WERI-Rb-1 (cell line): ENCODE data around the gene MOCOS.

Source experiments
- DNase-seq: peaks from one replicate; pipeline ENCODE4 v3.0.0-alpha.2; 2020
- H3K27ac ChIP-seq: fragments of 250-450 bp; sonication (Bioruptor Pico); 2 replicates; pipeline ENCODE4 v1.5.1; 2020; ENCODE audit warnings: mild to moderate bottlenecking, moderate library complexity
- H3K27me3 ChIP-seq: fragments of 250-450 bp; sonication (Bioruptor Pico); 2 replicates; pipeline ENCODE4 v1.5.1; 2021; ENCODE audit warnings: mild to moderate bottlenecking, low read depth, moderate library complexity; ENCODE audit not compliant: insufficient read depth, severe bottlenecking
- H3K36me3 ChIP-seq: fragments of 250-450 bp; sonication (Bioruptor Pico); 2 replicates; pipeline ENCODE4 v1.5.1; 2020; ENCODE audit warnings: mild to moderate bottlenecking, moderate library complexity
- H3K4me3 ChIP-seq: 2 replicates; pipeline ENCODE4 v1.5.1; 2011; ENCODE audit warnings: low read depth, mild to moderate bottlenecking, control low read depth, low read length
- H3K9me3 ChIP-seq: fragments of 250-450 bp; sonication (Bioruptor Pico); 2 replicates; pipeline ENCODE4 v1.5.1; 2021; ENCODE audit warnings: mild to moderate bottlenecking, moderate library complexity; ENCODE audit not compliant: severe bottlenecking
- TF ChIP-seq, protein P1 (sequence below): IDR thresholded peaks from 2 replicates; pipeline ENCODE4 v1.5.1; 2011; ENCODE audit warnings: low read depth, mild to moderate bottlenecking, control low read depth, inconsistent platforms, low read length

Gene MOCOS

DNA sequence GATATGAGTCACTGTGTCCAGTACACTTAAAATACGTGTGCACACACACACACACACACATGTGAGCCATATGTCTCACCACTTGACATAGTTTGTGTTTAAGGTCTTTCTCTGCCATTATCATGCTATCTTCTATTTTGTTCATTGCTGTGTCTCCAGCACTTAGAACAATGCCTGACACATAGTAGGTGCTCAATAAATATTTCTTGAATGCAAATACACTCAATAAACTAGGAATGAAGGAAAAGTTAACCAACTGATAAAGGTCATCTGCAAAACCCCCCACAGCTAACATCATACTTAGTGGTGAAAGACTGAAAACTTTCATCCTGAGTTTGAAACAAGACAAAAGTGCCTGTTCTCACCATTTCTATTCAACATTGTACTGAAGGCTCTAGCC is 4.4 kb downstream of the MOCOS start:
- no peaks in the 10 kb centered on the region for H3K36me3 ChIP-seq
- H3K9me3 ChIP-seq = no peaks in the 10 kb centered on the region
- no peak for DNase-seq
- H3K27ac ChIP-seq = no peak overlapping the region
- no peaks in the 10 kb centered on the region for H3K27me3 ChIP-seq
- TF ChIP-seq, protein P1, sequence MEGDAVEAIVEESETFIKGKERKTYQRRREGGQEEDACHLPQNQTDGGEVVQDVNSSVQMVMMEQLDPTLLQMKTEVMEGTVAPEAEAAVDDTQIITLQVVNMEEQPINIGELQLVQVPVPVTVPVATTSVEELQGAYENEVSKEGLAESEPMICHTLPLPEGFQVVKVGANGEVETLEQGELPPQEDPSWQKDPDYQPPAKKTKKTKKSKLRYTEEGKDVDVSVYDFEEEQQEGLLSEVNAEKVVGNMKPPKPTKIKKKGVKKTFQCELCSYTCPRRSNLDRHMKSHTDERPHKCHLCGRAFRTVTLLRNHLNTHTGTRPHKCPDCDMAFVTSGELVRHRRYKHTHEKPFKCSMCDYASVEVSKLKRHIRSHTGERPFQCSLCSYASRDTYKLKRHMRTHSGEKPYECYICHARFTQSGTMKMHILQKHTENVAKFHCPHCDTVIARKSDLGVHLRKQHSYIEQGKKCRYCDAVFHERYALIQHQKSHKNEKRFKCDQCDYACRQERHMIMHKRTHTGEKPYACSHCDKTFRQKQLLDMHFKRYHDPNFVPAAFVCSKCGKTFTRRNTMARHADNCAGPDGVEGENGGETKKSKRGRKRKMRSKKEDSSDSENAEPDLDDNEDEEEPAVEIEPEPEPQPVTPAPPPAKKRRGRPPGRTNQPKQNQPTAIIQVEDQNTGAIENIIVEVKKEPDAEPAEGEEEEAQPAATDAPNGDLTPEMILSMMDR = no peak
- H3K4me3 ChIP-seq = no peak overlapping the region

DNA sequence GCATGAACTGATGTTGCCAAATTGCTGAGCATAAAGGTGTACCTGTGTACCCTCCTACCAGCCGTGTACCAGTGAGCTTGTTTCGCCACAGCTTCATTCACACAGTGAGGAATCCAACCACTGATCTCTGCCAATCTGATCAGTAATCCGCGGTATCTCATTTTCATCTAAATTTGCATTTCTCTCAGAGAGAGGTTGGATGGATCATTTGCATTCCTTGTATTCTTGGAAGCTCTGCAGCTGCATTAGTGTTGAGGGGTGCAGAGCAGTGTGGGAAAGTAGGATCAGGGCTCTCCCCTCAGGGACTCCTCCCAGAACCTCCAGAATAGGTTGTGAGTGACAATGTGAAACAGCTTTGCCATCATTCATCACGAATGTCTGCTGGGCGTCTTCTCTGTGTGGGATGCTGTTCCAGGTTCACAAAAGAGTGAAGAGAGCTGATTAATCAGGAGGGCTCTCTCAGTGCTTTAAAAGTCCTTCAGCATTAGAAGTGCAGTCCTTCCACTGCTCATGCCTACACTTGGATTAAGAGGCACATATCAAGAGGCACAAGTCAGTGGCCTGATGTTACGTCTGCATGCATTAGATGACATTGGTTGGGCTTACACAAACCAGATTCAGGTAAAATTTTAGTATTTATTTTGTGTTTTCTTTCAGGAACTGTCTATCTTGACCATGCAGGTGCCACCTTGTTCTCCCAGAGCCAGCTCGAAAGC is 7.5 kb downstream of the MOCOS start:
- no peak for DNase-seq
- no peak overlapping the region for H3K4me3 ChIP-seq
- TF ChIP-seq, protein P1 = no peak
- H3K27me3 ChIP-seq = no peaks in the 10 kb centered on the region
- no peaks in the 10 kb centered on the region for H3K36me3 ChIP-seq
- H3K27ac ChIP-seq = no peak overlapping the region
- H3K9me3 ChIP-seq = no peaks in the 10 kb centered on the region

DNA sequence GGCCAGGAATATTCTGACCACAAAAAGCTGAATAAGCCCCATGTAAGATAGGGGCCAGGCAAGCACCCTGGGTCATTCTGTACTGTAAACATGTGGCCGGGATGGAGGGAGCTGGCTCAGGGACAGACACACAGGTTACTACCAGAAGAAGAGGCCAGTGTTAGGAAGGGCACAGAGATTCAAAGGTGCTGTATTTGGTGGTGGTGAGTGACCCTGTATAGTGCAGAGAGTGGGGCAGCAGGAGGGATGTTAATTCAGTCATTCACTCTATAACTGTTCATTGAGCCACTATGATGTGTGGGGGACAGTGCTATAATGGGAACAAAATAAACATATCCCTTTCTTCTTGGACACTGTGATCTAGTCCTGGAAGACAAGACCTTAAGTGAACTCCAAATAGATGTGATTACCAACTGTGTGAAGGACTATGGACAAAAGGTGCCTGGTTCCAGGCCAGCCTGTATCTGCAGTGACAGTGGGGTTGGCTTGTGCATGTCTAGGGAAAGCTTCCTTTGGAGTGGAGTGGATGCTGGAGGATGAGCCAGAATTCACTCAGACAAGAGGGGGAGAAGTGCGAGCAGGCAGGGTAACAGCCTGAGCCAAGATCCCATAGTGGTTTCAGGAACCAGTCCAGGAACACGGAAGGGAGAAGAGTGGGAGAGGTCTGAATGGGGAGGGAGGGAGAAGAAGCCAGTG is 8.3 kb downstream of the MOCOS start:
- TF ChIP-seq, protein P1 = no peak
- no peak for DNase-seq
- Histone ChIP-seq H3K27ac (no peak overlapping the region), H3K36me3 (no peaks in the 10 kb centered on the region), H3K4me3 (no peak overlapping the region), H3K27me3 (no peaks in the 10 kb centered on the region), H3K9me3 (no peaks in the 10 kb centered on the region)

DNA sequence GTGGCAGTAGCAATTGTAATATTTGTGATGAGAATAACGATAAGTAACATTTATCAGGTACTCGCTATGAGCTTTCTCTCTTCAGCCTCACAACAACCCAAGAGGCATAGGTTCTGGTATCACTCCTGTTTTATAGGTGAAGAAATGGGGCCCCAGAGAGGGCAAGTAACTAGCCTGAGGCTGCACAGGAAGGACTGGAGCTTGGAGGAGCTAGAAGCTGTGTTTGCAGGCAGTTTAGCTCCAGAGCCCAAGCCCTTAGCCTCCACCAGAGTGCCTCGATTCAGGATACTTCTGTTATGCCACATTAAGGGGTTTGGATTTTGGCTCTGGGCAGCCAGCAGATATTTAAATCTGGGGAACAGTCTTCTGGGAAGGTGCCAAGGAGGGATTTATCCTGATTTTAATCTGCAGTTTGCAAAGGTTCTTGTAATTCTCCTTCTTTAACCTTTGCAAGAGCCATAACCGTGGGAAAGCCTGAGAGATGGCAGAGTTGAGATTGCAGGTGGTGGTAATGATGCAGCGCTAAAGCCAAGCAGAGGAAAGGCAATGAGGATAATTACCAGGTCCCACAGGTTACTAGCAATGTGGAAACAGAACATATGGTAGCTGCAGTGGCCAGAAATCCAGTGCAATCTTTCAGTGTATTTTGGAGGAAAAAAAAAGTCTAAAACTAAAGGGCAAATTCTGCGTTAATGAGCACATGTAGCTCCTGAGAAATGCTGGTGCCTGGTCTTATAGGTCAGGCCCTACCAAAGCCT is 9.1 kb downstream of the MOCOS start:
- DNase-seq = no peak
- no peaks in the 10 kb centered on the region for H3K27me3 ChIP-seq
- H3K36me3 ChIP-seq = no peaks in the 10 kb centered on the region
- H3K27ac ChIP-seq = no peak overlapping the region
- H3K9me3 ChIP-seq = no peaks in the 10 kb centered on the region
- no peak overlapping the region for H3K4me3 ChIP-seq
- TF ChIP-seq, protein P1 = no peak

DNA sequence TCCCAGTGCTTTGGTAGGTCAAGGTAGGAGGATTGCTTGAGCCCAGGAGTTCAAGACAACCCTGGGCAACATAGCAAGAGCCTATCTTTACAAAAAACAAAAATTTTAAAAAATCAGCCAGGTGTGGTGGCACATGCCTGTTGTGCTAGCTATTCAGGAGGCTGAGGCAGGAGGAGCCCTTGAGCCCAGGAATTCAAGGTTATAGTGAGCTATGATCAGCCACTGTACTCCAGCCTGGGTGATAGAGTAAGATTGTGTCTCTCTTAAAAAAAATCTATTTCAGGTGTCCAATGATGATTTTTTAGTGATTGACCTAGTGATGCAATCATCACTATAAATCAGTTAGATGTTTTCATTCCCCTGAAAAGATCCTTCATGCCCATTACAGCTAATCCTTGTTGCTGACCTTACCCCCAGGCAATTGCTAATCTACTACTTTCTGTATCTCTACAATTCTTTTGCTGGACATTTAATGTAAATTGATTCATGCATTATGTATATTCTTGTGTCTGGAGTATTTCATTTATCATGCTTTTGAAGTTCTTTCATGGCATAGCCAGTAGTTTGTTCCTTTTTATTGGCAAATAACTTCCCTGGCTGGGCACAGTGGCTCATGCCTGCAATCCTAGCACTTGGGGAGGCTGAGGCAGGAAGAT is 10.3 kb downstream of the MOCOS start:
- DNase-seq = no peak
- TF ChIP-seq, protein P1 = no peak

More for the DNA sequence above, 10.3 kb downstream of the MOCOS start:
- H3K4me3 ChIP-seq = no peak overlapping the region
- no peaks in the 10 kb centered on the region for H3K9me3 ChIP-seq
- no peaks in the 10 kb centered on the region for H3K27me3 ChIP-seq
- no peak overlapping the region for H3K27ac ChIP-seq
- no peaks in the 10 kb centered on the region for H3K36me3 ChIP-seq
